ENCODE results near the gene UCN2. TPM values are rescaled to one million over a fixed set of nuclear protein-coding genes. Genes with fewer than 3 reads are reported as not detected.

UCN2 gene
- total RNA-seq, 1 experiment from 2014 or later: 0.68 TPM

- Histone ChIP-seq H3K14ac (ENCODE audit: insufficient read depth, low read length) (no peak within 1 kb of the TSS; the same call in 1 of the 2 replicates), H3T11ph (ENCODE audit: low read length) (no peak within 1 kb of the TSS), H3K79me2 (ENCODE audit: insufficient read depth, low read length) (peaks cover 2% of the 10 kb centered on the region; the same call in 1 of the 2 replicates), H3K4me1 (ENCODE audit: insufficient read depth, low read length) (peaks cover 16% of the 10 kb centered on the region; the same call in 1 of the 2 replicates), H3K56ac (ENCODE audit: insufficient read length, low read depth, low read length) (no peak within 1 kb of the TSS), H3K4me2 (ENCODE audit: insufficient read depth, insufficient read length, low read length) (peak within 1 kb of the TSS; percentile 51), H4K5ac (ENCODE audit: insufficient read length, low read depth, low read length) (no peak within 1 kb of the TSS), H3K4ac (ENCODE audit: low read depth, low read length) (no peak within 1 kb of the TSS), H2BK5ac (ENCODE audit: insufficient read length, low read length) (no peak within 1 kb of the TSS), H3K27me3 (ENCODE audit: insufficient read depth, low read length) (no peaks in the 10 kb centered on the region), H3K23me2 (ENCODE audit: insufficient read length, low read depth, low read length, poor library complexity, severe bottlenecking) (peaks cover 7% of the 10 kb centered on the region), H3K79me1 (ENCODE audit: insufficient read depth, low read depth, low read length, poor library complexity, severe bottlenecking) (no peaks in the 10 kb centered on the region), H4K20me1 (ENCODE audit: control insufficient read depth, insufficient read depth, insufficient read length) (no peaks in the 10 kb centered on the region), H4K91ac (ENCODE audit: insufficient read length, low read depth, low read length) (no peak within 1 kb of the TSS), H2AFZ (ENCODE audit: low read length) (no peak within 1 kb of the TSS), H3K18ac (ENCODE audit: insufficient read length, low read depth, low read length) (peak within 1 kb of the TSS; percentile 46), H2BK12ac (ENCODE audit: insufficient read length, low read depth, low read length) (no peak within 1 kb of the TSS), H3K9me3 (ENCODE audit: control insufficient read depth, low read depth, low read length) (no peaks in the 10 kb centered on the region), H3K9ac (ENCODE audit: extremely low read depth, insufficient read length, low read length) (peak within 1 kb of the TSS; percentile 54), H2BK120ac (ENCODE audit: low read depth, low read length, poor library complexity, severe bottlenecking) (no peak within 1 kb of the TSS), H2BK15ac (ENCODE audit: low read depth, low read length) (no peak within 1 kb of the TSS), H2AK5ac (ENCODE audit: insufficient read length, low read length) (no peak within 1 kb of the TSS), H4K8ac (replicated peaks; ENCODE audit: insufficient read length, low read depth, low read length) (no peak within 1 kb of the TSS), H3K23ac (ENCODE audit: insufficient read length, low read depth, low read length) (no peak within 1 kb of the TSS), H2BK20ac (ENCODE audit: low read depth, low read length, poor library complexity, severe bottlenecking) (no peak within 1 kb of the TSS), H3K27ac (ENCODE audit: insufficient read length, low read depth, low read length) (peak within 1 kb of the TSS; percentile 2)
- Mint-ChIP-seq H3K4me1 (peaks cover 55 to 68% of the 10 kb centered on the region in 2 experiments), H3K4me3 (peak within 1 kb of the TSS; percentile 83 to 90), H3K36me3 (ENCODE audit: insufficient read depth in 1 of 3, low read depth in 3 of 3) (peaks cover 0 to 23% (median 10%) of the 10 kb centered on the region in 3 experiments; a peak in 5 of 7 replicates), H3K9me3 (no peaks in the 10 kb centered on the region), H3K27ac (peak within 1 kb of the TSS; percentile 90 to 93 (median 93); a peak in 6 of 7 replicates), H3K27me3 (ENCODE audit: low read depth) (peaks cover 2% of the 10 kb centered on the region; the same call in 1 of the 2 replicates)
- DNase-seq: peak; percentile 100
- TF ChIP-seq CTCF (conservative IDR thresholded peaks at IDR 0.05): peak; percentile 30; the same call in 1 of the 3 replicates
- WGBS (ENCODE audit: extremely low coverage, insufficient read length, low lambda C conversion rate): no CpG with 5 or more reads among the region's 53 CpGs
These were observed 6.6 kb downstream of the UCN2 start, which contains the start of gene PFKFB4 for GRCh38 chr3:48556796-48557626. Gene PFKFB4, minus strand, starts transcription at chr3:48556803. Its CDS starts 26 bp downstream, at chr3:48556777.
